Vagina (tissue), 2 donors: ENCODE results near the gene LRRC55. TPM values are rescaled to one million over a fixed set of nuclear protein-coding genes. Genes with fewer than 3 reads are reported as not detected.

Source experiments
- DNase-seq, 2 donors: peaks; one replicate each; pipeline ENCODE4 v3.0.0-alpha.2; 2017; ENCODE audit errors: extremely low spot score in 2 of 2
- H3K27ac ChIP-seq: fragments of 200-600 bp; sonication (generic); one replicate; pipeline ENCODE4 v1.5.1; 2019
- H3K27me3 ChIP-seq: fragments of 200-600 bp; sonication (generic); one replicate; pipeline ENCODE4 v1.5.1; 2019
- H3K36me3 ChIP-seq, 2 donors: fragments of 200-600 bp; sonication (generic); one replicate each; pipeline ENCODE4 v1.5.1; 2017 to 2019
- H3K4me1 ChIP-seq: fragments of 200-600 bp; sonication (generic); one replicate; pipeline ENCODE4 v1.5.1; 2019
- H3K4me3 ChIP-seq, 2 donors: fragments of 200-600 bp; sonication (generic); 1 replicate in 1 of 2; 2 replicates in 1 of 2; pipeline ENCODE4 v1.5.1; 2016 to 2019
- H3K9me3 ChIP-seq: fragments of 200-600 bp; sonication (generic); one replicate; pipeline ENCODE4 v1.5.1; 2019
- CTCF ChIP-seq, 3 experiments: fragments of 450-650 bp in 2 of 3; fragments of 200-600 bp in 1 of 3; sonication (generic) in 1 of 3; IDR thresholded peaks; one replicate each; pipeline ENCODE4 v1.5.1; 2017 to 2019; ENCODE audit warnings: antibody characterized with exemption in 3 of 3, mild to moderate bottlenecking in 2 of 3, moderate library complexity in 2 of 3
- POLR2A ChIP-seq, 2 donors: fragments of 450-650 bp; IDR thresholded peaks; one replicate each; pipeline ENCODE4 v1.6.1; 2017; ENCODE audit warnings: antibody characterized with exemption in 2 of 2, mild to moderate bottlenecking in 2 of 2, moderate library complexity in 2 of 2
- POLR2AphosphoS5 ChIP-seq, 2 donors: sonication (generic); formaldehyde crosslinking; IDR thresholded peaks; one replicate each; pipeline ENCODE4 v1.9.0; 2017; ENCODE audit warnings: antibody characterized with exemption in 2 of 2, mild to moderate bottlenecking in 2 of 2, low read depth in 1 of 2; ENCODE audit not compliant: insufficient read depth in 1 of 2
- intact Hi-C: fragments of 100-400 bp; cut with DNase I; formaldehyde crosslinking; loops from one replicate; pipeline ENCODE4 v1.15.1; 2023
- total RNA-seq: library from RNA; depleted of rRNA; stranded (reverse); fragments of >200 nt; gene quantifications from one replicate; pipeline ENCODE4 v1.2.3, GENCODE V29; 2016

LRRC55 gene
- total RNA-seq, 1 donor from 2014 or later: 0.74 TPM

GRCh38 chr11:57140568-57140967 is 41.2 kb upstream of the LRRC55 start:
- intact Hi-C loops: no loop called here
- Histone ChIP-seq H3K36me3 (no peaks in the 10 kb centered on the region), H3K4me1 (no peaks in the 10 kb centered on the region), H3K9me3 (no peaks in the 10 kb centered on the region), H3K27me3 (no peaks in the 10 kb centered on the region), H3K4me3 (no peak overlapping the region), H3K27ac (no peak overlapping the region)
- DNase-seq: no peak
- TF ChIP-seq POLR2AphosphoS5 (IDR thresholded peaks at IDR 0.05; ENCODE audit: insufficient read depth in 1 of 2, low read depth in 1 of 2) (no peak), POLR2A (IDR thresholded peaks at IDR 0.05) (no peak), CTCF (IDR thresholded peaks at IDR 0.05) (no peak)

- Histone ChIP-seq H3K4me3 (no peak overlapping the region), H3K36me3 (no peaks in the 10 kb centered on the region), H3K27ac (no peak overlapping the region), H3K9me3 (no peaks in the 10 kb centered on the region), H3K4me1 (no peaks in the 10 kb centered on the region), H3K27me3 (no peaks in the 10 kb centered on the region)
- DNase-seq: no peak
- no peak for TF ChIP-seq POLR2A (IDR thresholded peaks at IDR 0.05)
- intact Hi-C loops: no loop called here
Measured at GRCh38 chr11:57143459-57143858, 38.3 kb upstream of the LRRC55 start.

- H3K9me3 ChIP-seq: no peaks in the 10 kb centered on the region
- H3K27ac ChIP-seq: no peak overlapping the region
- no peaks in the 10 kb centered on the region for H3K27me3 ChIP-seq
- intact Hi-C loops: no loop called here
- no peaks in the 10 kb centered on the region for H3K4me1 ChIP-seq
- TF ChIP-seq POLR2A (IDR thresholded peaks at IDR 0.05) (no peak), POLR2AphosphoS5 (IDR thresholded peaks at IDR 0.05; ENCODE audit: insufficient read depth in 1 of 2, low read depth in 1 of 2) (no peak)
- H3K36me3 ChIP-seq: no peaks in the 10 kb centered on the region
- H3K4me3 ChIP-seq: no peak overlapping the region
- no peak for DNase-seq
Measured at GRCh38 chr11:57144075-57144474, 37.7 kb upstream of the LRRC55 start.

- no peaks in the 10 kb centered on the region for H3K27me3 ChIP-seq
- no peak overlapping the region for H3K27ac ChIP-seq
- H3K4me3 ChIP-seq: no peak overlapping the region
- intact Hi-C loops: no loop called here
- no peaks in the 10 kb centered on the region for H3K36me3 ChIP-seq
- no peak for TF ChIP-seq CTCF (IDR thresholded peaks at IDR 0.05)
- no peak for TF ChIP-seq POLR2AphosphoS5 (IDR thresholded peaks at IDR 0.05; ENCODE audit: insufficient read depth in 1 of 2, low read depth in 1 of 2)
- no peak for TF ChIP-seq POLR2A (IDR thresholded peaks at IDR 0.05)
- DNase-seq: no peak
- no peaks in the 10 kb centered on the region for H3K4me1 ChIP-seq
- no peaks in the 10 kb centered on the region for H3K9me3 ChIP-seq
Measured at GRCh38 chr11:57144531-57145320, 37.0 kb upstream of the LRRC55 start.

- H3K27me3 ChIP-seq: no peaks in the 10 kb centered on the region
- H3K36me3 ChIP-seq: no peaks in the 10 kb centered on the region
- no peak overlapping the region for H3K4me3 ChIP-seq
- H3K4me1 ChIP-seq: no peaks in the 10 kb centered on the region
- TF ChIP-seq POLR2AphosphoS5 (IDR thresholded peaks at IDR 0.05; ENCODE audit: insufficient read depth in 1 of 2, low read depth in 1 of 2) (no peak), POLR2A (IDR thresholded peaks at IDR 0.05) (no peak), CTCF (IDR thresholded peaks at IDR 0.05) (no peak)
- no peak for DNase-seq
- intact Hi-C loops: no loop called here
- no peak overlapping the region for H3K27ac ChIP-seq
- H3K9me3 ChIP-seq: no peaks in the 10 kb centered on the region
Measured at GRCh38 chr11:57146301-57146700, 35.5 kb upstream of the LRRC55 start.

- no peaks in the 10 kb centered on the region for H3K4me1 ChIP-seq
- H3K4me3 ChIP-seq: no peak overlapping the region
- intact Hi-C loops: no loop called here
- H3K9me3 ChIP-seq: no peaks in the 10 kb centered on the region
- no peak for DNase-seq
- no peaks in the 10 kb centered on the region for H3K36me3 ChIP-seq
- no peak for TF ChIP-seq CTCF (IDR thresholded peaks at IDR 0.05)
- TF ChIP-seq POLR2AphosphoS5 (IDR thresholded peaks at IDR 0.05; ENCODE audit: insufficient read depth in 1 of 2, low read depth in 1 of 2): no peak
- no peak overlapping the region for H3K27ac ChIP-seq
- H3K27me3 ChIP-seq: no peaks in the 10 kb centered on the region
Measured at GRCh38 chr11:57148621-57149020, 33.1 kb upstream of the LRRC55 start.
